Keratinocyte (primary cell): ENCODE measurements around the gene ZKSCAN1.

Experiments used
- CTCF ChIP-seq, 3 experiments: IDR thresholded peaks in 1 of 3; conservative IDR thresholded peaks in 1 of 3; optimal IDR thresholded peaks in 1 of 3; 2 replicates in 2 of 3; 3 replicates in 1 of 3; pipeline versions ENCODE3 to v1.5.1; 2011; ENCODE audit warnings: low read length in 3 of 3, mild to moderate bottlenecking in 3 of 3, moderate library complexity in 2 of 3, control low read depth in 1 of 3, inconsistent platforms in 1 of 3; ENCODE audit not compliant: insufficient read depth in 2 of 3; ENCODE audit errors: extremely low read depth in 1 of 3
- EZH2 ChIP-seq: IDR thresholded peaks from one replicate; pipeline ENCODE4 v1.6.1; 2012; ENCODE audit warnings: inconsistent platforms, mild to moderate bottlenecking, low read length, moderate library complexity

GRCh38 chr7:99975782-99976521 lies 39.4 kb upstream of the ZKSCAN1 start, which contains the start of gene AZGP1:
- TF ChIP-seq CTCF (optimal IDR thresholded peaks at IDR 0.05 in 1 of 3, IDR thresholded peaks at IDR 0.05 in 1 of 3, conservative IDR thresholded peaks at IDR 0.05 in 1 of 3; ENCODE audit: extremely low read depth in 1 of 3, insufficient read depth in 2 of 3, low read length in 3 of 3) (no peak), EZH2 (no peak)
